Retinal pigment epithelial cell (primary cell): Measurements from ENCODE around the gene EXOC6B.

ENCODE experiments used
- DNase-seq: peaks from one replicate; pipeline ENCODE4 v3.0.0-alpha.2; 2010; ENCODE audit warnings: low read depth
- H3K4me3 ChIP-seq: 2 replicates; pipeline ENCODE4 v1.5.1; 2011; ENCODE audit warnings: mild to moderate bottlenecking, low read length, control low read depth, moderate library complexity
- TF ChIP-seq, protein P1 (sequence below): conservative IDR thresholded peaks from 2 replicates; pipeline ENCODE4 v1.5.1; 2011; ENCODE audit warnings: low read depth, low read length, control low read depth, inconsistent platforms

The EXOC6B gene

DNA sequence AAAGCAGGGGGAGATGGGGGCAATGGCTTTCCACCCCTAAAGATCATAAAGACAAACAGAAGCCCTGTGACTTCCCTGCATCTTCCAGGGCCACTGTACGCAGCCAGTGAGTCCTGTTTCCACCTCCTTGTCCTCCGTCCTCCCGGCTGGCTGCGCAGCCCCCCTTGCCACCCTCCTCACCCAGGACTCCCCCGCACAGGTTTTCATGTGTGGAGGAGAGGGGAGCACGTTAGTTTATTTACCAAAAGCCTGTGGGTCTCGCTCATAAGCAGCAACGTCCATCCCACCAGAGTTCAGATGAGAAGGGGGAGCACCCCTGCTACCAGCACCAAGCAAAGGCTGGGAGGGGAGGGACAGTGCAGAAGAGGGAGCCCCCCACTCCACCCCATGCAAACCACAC lies 689.9 kb downstream of the EXOC6B start:
- no peak overlapping the region for H3K4me3 ChIP-seq
- no peak for DNase-seq
- TF ChIP-seq, protein P1, sequence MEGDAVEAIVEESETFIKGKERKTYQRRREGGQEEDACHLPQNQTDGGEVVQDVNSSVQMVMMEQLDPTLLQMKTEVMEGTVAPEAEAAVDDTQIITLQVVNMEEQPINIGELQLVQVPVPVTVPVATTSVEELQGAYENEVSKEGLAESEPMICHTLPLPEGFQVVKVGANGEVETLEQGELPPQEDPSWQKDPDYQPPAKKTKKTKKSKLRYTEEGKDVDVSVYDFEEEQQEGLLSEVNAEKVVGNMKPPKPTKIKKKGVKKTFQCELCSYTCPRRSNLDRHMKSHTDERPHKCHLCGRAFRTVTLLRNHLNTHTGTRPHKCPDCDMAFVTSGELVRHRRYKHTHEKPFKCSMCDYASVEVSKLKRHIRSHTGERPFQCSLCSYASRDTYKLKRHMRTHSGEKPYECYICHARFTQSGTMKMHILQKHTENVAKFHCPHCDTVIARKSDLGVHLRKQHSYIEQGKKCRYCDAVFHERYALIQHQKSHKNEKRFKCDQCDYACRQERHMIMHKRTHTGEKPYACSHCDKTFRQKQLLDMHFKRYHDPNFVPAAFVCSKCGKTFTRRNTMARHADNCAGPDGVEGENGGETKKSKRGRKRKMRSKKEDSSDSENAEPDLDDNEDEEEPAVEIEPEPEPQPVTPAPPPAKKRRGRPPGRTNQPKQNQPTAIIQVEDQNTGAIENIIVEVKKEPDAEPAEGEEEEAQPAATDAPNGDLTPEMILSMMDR, result no peak

DNA sequence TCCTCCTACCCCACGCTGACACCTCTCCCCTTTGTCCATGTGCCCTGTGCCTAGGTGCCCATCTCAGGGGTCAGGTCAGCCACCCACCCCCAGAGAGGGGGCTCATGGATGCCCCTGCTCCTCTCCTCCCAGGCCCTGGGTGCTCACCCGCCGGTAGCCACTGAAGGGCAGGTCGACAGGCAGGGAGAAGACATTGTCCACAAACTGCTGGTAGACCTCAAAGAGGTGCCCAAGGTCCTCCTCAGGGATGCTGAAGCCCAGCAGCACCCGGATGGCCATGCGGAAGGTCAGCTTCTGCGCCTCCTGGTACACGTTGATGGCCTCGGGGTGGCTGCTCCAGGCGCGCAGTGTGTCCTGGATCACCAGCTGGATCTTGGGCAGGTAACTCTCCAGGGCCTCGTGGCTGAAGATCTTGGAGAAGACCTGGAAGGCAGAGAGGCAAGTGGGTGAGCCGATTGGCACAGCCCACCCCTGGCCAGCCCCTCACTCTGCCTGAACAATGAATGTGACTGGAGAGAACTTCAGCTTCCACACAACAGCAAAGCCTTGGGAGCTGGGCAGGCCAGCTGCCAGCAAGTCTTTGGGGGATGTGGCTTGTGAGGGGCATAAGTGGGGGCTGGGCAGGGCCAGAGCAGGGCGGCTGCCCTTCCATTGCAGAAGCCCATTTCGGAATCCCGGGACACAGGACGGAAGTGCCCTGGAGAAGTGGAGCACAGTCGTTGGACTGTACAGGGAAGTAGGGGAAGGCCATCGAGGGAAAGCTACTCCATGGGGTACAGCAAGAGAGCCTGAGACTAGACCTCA lies 690.6 kb downstream of the EXOC6B start:
- TF ChIP-seq, protein P1, result no peak
- no peak overlapping the region for H3K4me3 ChIP-seq
- no peak for DNase-seq

DNA sequence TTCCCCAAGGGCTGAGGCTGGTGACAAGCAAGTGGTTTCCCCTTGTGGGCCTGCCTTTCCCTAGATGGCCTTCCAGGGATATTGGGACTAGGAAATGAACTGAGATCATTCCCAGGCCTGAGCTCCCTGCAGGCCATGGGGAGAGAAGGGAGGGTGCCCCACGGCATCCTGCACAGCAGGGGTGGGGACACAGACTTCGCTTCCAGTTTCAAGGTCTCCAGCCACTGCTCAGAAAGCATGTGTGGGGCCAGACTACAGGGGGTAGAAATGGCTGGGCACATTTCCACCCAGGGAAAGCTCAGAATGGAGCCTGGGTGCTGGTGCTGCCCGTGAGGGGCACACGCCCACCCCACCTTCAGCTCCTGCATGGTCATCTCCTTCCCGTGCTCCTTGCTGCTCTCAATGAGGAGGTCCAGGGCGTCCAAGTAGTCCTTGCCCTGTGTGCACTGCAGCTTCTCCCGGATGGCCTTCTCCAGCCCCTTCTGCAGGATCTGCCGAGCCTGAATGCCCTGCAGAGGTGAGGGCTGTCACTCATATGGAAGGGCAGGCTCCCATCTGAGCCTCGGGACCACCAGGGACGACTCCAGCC lies 691.3 kb downstream of the EXOC6B start:
- no peak overlapping the region for H3K4me3 ChIP-seq
- TF ChIP-seq, protein P1, result no peak
- no peak for DNase-seq

DNA sequence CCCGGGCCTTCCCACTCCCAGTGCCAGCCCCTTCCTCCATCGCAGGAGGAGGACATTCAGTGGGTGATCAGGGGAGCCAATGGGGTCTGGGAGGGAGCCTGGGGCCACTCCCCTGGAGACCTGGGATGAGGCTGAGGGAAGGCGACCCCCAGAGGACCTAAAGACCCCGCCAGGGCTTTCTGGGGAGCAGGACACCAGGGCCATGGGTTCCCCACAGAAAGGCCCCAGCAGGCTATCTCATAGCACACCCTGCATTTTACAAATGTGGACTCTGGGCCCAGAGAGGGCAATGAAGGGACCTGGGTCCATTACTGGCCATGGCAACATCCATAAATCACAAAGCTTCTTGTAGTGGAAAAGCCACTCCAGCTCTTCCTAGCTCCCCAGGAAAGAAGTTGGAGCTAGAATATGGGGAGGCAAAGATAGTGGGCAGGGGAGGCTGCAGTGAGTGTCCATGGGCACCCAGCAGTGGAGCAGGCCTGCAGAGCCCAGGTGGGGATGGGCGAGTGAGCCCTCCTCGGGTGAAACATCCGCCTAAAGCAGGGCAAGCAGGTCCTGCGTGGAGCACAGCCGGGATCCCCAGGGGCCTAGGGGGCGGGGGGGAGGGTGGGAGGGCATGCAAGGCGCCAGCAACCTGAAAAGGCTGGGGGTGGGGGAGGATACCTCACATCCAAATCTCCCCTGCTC lies 692.0 kb downstream of the EXOC6B start:
- no peak for DNase-seq
- TF ChIP-seq, protein P1, result no peak
- no peak overlapping the region for H3K4me3 ChIP-seq

DNA sequence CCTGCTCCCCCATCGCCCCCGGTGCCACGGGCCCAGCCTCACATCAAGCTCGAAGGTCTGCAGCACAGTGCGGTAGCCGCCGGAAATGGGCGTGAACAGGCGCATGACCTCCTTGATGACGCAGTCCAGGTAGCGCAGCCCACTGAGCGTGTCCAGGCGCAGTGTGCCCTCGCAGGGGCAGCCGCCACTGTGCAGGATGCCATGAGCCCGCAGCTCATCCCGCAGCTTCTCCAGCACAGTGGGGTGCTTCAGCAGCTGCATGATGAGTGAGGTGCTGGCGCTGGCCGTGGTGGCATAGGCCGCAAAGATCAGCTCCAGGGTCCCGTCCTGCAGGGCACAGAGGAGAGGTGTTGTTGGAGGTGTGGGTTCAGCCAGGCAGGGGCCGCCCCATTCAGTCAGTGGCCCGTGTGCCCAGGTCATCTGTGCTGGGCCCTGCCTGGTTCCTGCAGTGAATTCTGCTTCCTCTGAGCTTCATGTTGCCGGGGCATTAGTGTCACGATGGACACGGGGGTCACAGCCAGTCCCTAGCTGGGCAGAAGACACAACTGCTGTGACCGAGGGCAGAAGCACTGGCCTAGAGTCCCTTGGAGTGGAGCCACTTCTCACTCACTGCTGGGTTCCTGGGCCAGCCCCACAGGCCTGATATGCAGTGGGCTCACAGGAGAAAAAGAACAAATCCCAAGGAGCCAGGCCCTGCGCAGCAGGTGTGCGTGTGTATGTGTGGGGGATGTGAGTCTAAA lies 692.7 kb downstream of the EXOC6B start:
- H3K4me3 ChIP-seq, result no peak overlapping the region
- DNase-seq, result no peak
- TF ChIP-seq, protein P1, result no peak

DNA sequence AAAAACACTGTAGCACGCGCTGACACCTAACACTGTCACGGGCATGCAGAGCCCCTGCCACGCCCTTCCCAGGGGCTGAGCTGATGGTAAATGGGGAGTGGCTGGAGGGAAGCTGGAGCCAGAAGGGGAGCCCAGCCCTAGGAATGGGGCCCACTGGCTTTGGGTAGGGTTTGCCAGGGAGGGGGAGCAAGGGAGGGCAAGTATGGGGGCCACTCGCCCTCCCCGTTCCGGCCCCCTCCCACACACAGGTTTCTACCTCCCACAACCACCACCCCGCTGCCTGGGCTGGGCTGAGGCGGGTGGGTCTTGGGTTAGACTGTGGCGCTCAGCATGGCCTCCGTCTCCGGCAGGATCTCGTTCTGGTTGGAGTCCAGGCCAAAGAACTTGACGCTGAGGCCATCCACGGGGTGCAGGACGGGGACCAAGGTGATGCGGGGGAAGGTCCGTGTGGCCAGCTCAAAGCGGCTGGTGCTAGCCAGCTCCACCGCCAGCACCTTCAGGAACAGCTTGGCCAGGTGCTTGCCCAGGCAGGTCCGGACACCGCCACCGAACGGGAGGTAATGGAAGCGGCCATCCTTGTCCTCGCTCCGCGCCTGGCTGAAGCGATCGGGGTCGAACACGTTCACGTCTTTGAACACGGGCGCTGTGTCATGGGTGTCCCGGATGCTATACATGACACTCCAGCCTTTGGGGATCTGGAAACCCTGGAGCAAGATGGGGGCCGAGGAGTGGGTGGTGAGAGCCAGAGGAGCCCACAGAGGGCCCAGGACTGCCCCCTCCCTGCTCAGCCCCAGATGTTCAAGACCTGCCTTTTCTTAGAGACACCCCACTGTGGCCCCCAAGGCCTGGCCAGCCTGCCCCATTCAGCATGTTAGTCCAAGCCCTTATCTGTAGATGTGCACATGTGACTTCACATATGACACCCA lies 693.7 kb downstream of the EXOC6B start:
- TF ChIP-seq, protein P1, result no peak

More for the DNA sequence above, 693.7 kb downstream of the EXOC6B start:
- H3K4me3 ChIP-seq, result no peak overlapping the region
- no peak for DNase-seq
